Thoracic aorta (tissue), 2 donors: ENCODE measurements around the gene NGF. TPM values are rescaled to one million over a fixed set of nuclear protein-coding genes. Genes with fewer than 3 reads are reported as not detected.

ENCODE experiments used
- ATAC-seq: fragments of 150-250 bp; one replicate; pipeline ENCODE4 v1.8.0; 2017; ENCODE audit warnings: low read depth; ENCODE audit not compliant: insufficient number of reproducible peaks, low FRiP score
- DNase-seq: peaks from one replicate; pipeline ENCODE4 v3.0.0-alpha.2; 2020; ENCODE audit warnings: low spot score
- H3K27ac ChIP-seq, 2 donors: fragments of 200-600 bp; sonication (generic); 1 replicate in 1 of 2; 2 replicates in 1 of 2; pipeline ENCODE4 v1.5.1; 2016; ENCODE audit warnings: mild to moderate bottlenecking in 2 of 2, moderate library complexity in 2 of 2
- H3K27me3 ChIP-seq: fragments of 200-600 bp; sonication (generic); replicated peaks from 2 replicates; pipeline ENCODE4 v1.6.0; 2016; ENCODE audit warnings: mild to moderate bottlenecking; ENCODE audit not compliant: insufficient read depth
- H3K36me3 ChIP-seq: fragments of 200-600 bp; sonication (generic); one replicate; pipeline ENCODE4 v1.5.1; 2016
- H3K4me1 ChIP-seq, 2 donors: fragments of 200-600 bp; sonication (generic); 1 replicate in 1 of 2; 2 replicates in 1 of 2; pipeline versions ENCODE4 v1.5.1 to v1.6.0; 2016; ENCODE audit warnings: low read depth in 2 of 2, mild to moderate bottlenecking in 1 of 2; ENCODE audit not compliant: control insufficient read depth in 1 of 2
- H3K4me3 ChIP-seq: fragments of 200-600 bp; sonication (generic); 2 replicates; pipeline ENCODE4 v1.5.1; 2016; ENCODE audit warnings: mild to moderate bottlenecking
- H3K9me3 ChIP-seq: fragments of 200-600 bp; sonication (generic); 2 replicates; pipeline ENCODE4 v1.5.1; 2016
- CTCF ChIP-seq: fragments of 200-600 bp; sonication (generic); IDR thresholded peaks from one replicate; pipeline ENCODE4 v1.5.1; 2019; ENCODE audit warnings: antibody characterized with exemption
- total RNA-seq, 2 donors: library from RNA; depleted of rRNA; stranded (reverse); fragments of >200 nt; gene quantifications; one replicate each; pipeline versions ENCODE4 v1.1.0 to v1.2.3, GENCODE V29; 2016

The NGF gene
- total RNA-seq, 2 donors from 2014 or later = 21.8 to 25.7 TPM

- Histone ChIP-seq H3K9me3 (no peaks in the 10 kb centered on the region), H3K27me3 (no peaks in the 10 kb centered on the region), H3K36me3 (peaks cover 3% of the 10 kb centered on the region), H3K4me3 (no peak overlapping the region), H3K27ac (no peak overlapping the region), H3K4me1 (peaks cover 8 to 49% of the 10 kb centered on the region in 2 donors)
- TF ChIP-seq CTCF = no peak
- no peak for DNase-seq
- ATAC-seq = no peak
These were observed 51.4 kb downstream of the NGF start for GRCh38 chr1:115286431-115287205.

DNA sequence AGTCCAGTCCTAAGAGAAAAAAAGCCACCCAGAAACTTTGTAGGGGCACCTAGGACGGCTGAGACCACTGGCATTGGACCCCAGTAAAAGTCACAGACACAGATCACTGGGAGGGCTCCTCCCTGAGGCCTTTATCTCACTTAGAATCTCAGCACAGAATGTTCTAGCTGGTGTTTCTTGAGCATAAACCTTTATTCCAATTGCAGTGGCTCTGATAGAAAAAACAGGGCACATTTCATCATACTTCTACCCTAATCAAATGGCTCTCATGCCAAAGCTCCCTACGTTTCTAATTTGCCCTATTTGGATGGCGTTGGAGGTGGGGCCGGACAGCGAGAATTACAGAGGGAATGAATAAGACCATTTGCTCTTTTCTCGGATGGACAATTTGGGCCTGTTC is 53.8 kb downstream of the NGF start:
- Histone ChIP-seq H3K36me3 (no peaks in the 10 kb centered on the region), H3K27me3 (no peaks in the 10 kb centered on the region), H3K4me3 (peak overlapping the region; percentile 48), H3K4me1 (peaks cover 8 to 39% of the 10 kb centered on the region in 2 donors), H3K9me3 (no peaks in the 10 kb centered on the region), H3K27ac (peak overlapping the region; percentile 84 to 96)
- no peak for DNase-seq
- ATAC-seq = peak; percentile 68
- TF ChIP-seq CTCF = no peak

DNA sequence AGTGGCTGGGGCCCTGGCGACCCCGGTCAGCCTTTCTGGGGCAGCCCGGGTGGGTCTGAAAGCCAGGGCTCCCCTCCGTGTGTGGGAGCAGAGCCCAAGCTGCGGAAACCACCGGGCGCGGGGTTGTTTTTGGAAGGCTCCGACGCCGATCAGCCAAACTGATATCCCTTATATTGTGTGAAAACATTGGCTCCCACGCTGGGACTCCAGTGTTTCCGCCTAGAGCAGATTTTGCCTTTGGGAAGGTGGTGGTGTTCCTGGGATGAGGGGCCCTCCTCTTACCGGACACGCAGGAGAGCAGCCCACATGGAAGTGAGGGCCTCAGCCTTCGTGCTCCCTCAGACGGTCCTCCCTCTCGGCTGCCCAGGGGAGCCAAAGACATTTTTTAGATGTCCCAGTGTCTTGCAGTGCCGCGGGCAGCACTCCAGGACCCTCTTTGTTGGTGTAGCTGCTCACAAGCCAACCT is 54.3 kb downstream of the NGF start:
- DNase-seq = no peak
- Histone ChIP-seq H3K36me3 (no peaks in the 10 kb centered on the region), H3K4me1 (peaks cover 8 to 39% of the 10 kb centered on the region in 2 donors), H3K27me3 (no peaks in the 10 kb centered on the region), H3K4me3 (peak overlapping the region; percentile 48), H3K9me3 (no peaks in the 10 kb centered on the region), H3K27ac (peak overlapping the region; percentile 84 to 96)
- TF ChIP-seq CTCF = no peak
- no peak for ATAC-seq

DNA sequence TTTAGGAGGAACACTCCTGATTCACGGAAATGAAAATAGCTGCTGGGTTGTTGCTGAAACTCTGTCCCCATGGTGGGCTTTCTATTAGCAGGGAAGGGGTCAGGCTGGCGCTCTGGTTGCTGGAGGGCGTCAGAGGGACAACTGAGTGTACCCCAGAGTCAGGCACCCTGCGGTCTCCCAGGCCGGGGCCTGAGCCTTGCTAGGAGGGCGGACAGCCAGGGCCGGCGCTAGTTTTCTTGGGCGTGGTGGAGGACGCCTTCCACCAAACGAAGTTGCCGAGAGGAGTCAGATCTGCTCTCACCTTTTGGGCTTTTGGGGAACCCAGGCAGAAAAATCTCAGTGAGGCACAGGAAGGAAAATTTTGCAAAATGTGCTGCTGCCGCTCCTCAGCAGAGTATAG is 54.8 kb downstream of the NGF start:
- H3K9me3 ChIP-seq = no peaks in the 10 kb centered on the region
- no peak for ATAC-seq

More for the DNA sequence above, 54.8 kb downstream of the NGF start:
- Histone ChIP-seq H3K4me3 (peak overlapping the region; percentile 48), H3K4me1 (peaks cover 8 to 39% of the 10 kb centered on the region in 2 donors), H3K27me3 (no peaks in the 10 kb centered on the region), H3K36me3 (no peaks in the 10 kb centered on the region), H3K27ac (peak overlapping the region; percentile 84 to 96)
- no peak for DNase-seq
- TF ChIP-seq CTCF = no peak
